ENCODE measurements around the gene SHCBP1L.

- TF ChIP-seq CTCF (IDR thresholded peaks at IDR 0.05) (no peak), POLR2A (IDR thresholded peaks at IDR 0.05) (no peak), POLR2AphosphoS5 (IDR thresholded peaks at IDR 0.05) (no peak)
Observed at GRCh38 chr1:182867861-182868260, 85.1 kb downstream of the SHCBP1L start.

Data from breast epithelium (tissue), 3 donors.